Panc1 (cell line): Measurements from ENCODE around the gene UNKL. TPM values are rescaled to one million over a fixed set of nuclear protein-coding genes. Genes with fewer than 3 reads are reported as not detected.

Source experiments
- ATAC-seq: fragments of 200-7000 bp; cut with Tn5 transposase; 2 replicates; pipeline ENCODE4 v1.9.1; 2020; ENCODE audit warnings: mild to moderate bottlenecking, moderate library complexity
- BruUV-seq: library from RNA; stranded (reverse); fragments of 400-500 nt; replicated peaks from 2 replicates; lab custom pipeline; 2021; lab: Mats Ljungman, UMichigan
- CTCF ChIA-PET: fragments of 300-600 bp; sonication (Branson Sonifier 250); formaldehyde crosslinking; loops from one replicate; lab custom pipeline; 2022; ENCODE audit warnings: antibody characterized with exemption; lab: Charles Lee
- POLR2A ChIA-PET: fragments of 300-600 bp; sonication (Branson Sonifier 250); formaldehyde crosslinking; loops from one replicate; lab custom pipeline; 2022; ENCODE audit warnings: antibody characterized with exemption; lab: Charles Lee
- DNase-seq: peaks from one replicate; pipeline ENCODE4 v3.0.0-alpha.2; 2010; ENCODE audit warnings: low read depth, low spot score
- H3K27ac ChIP-seq: 2 replicates; pipeline ENCODE4 v1.5.1; 2011; ENCODE audit warnings: mild to moderate bottlenecking, low read length, inconsistent platforms
- H3K27me3 ChIP-seq: fragments of 200-500 bp; sonication (Bioruptor generic); 2 replicates; pipeline ENCODE4 v1.6.0; 2014; ENCODE audit warnings: low read length, inconsistent platforms; ENCODE audit not compliant: control insufficient read depth, insufficient read depth
- H3K36me3 ChIP-seq: fragments of 200-500 bp; sonication (Bioruptor generic); 2 replicates; pipeline ENCODE4 v1.5.1; 2014; ENCODE audit warnings: inconsistent platforms, mild to moderate bottlenecking, low read length, moderate library complexity; ENCODE audit not compliant: control insufficient read depth, insufficient read depth
- H3K4me1 ChIP-seq: 2 replicates; pipeline ENCODE4 v1.5.1; 2011; ENCODE audit warnings: inconsistent platforms, mild to moderate bottlenecking, low read length, moderate library complexity; ENCODE audit not compliant: control insufficient read depth, insufficient read depth
- H3K4me3 ChIP-seq, 2 experiments: 2 replicates each; pipeline ENCODE4 v1.5.1; 2011 to 2012; ENCODE audit warnings: low read depth in 2 of 2, low read length in 2 of 2, mild to moderate bottlenecking in 2 of 2, inconsistent platforms in 1 of 2, moderate library complexity in 1 of 2
- H3K9me3 ChIP-seq: fragments of 200-500 bp; sonication (Bioruptor generic); 2 replicates; pipeline ENCODE4 v1.5.1; 2014; ENCODE audit warnings: low read depth, mild to moderate bottlenecking, inconsistent platforms, low read length, moderate library complexity; ENCODE audit not compliant: control insufficient read depth, insufficient read depth
- POLR2AphosphoS5 ChIP-seq: IDR thresholded peaks from 2 replicates; pipeline ENCODE4 v1.6.1; 2012; ENCODE audit warnings: mild to moderate bottlenecking, low read depth, low read length, moderate library complexity
- SIN3A ChIP-seq: IDR thresholded peaks from 2 replicates; pipeline ENCODE4 v1.6.1; 2012; ENCODE audit warnings: low read depth, mild to moderate bottlenecking, low read length, moderate library complexity, borderline replicate concordance; ENCODE audit not compliant: insufficient read depth
- TCF7L2 ChIP-seq: IDR thresholded peaks from 2 replicates; pipeline ENCODE4 v1.6.1; 2011; ENCODE audit warnings: mild to moderate bottlenecking, low read depth, low read length, inconsistent platforms
- in situ Hi-C: cut with HindIII; loops from 2 replicates; pipeline ENCODE4 v1.10.0; 2016; ENCODE audit warnings: low sequenced_read_pairs, low pct_unique_long_range_greater_than_20kb
- intact Hi-C: fragments of 100-400 bp; cut with micrococcal nuclease; formaldehyde crosslinking; loops from one replicate; pipeline ENCODE4 v1.10.0; 2022; ENCODE audit not compliant: unreplicated experiment
- total RNA-seq: library from RNA; stranded (reverse); gene quantifications from one replicate; pipeline ENCODE4 v1.2.1, GENCODE V29; 2021; ENCODE audit not compliant: unreplicated experiment
- TF ChIP-seq, protein P1 (sequence below), 2 experiments: IDR thresholded peaks; 2 replicates each; pipeline ENCODE4 v1.6.1; 2011 to 2012; ENCODE audit warnings: low read depth in 2 of 2, control low read depth in 1 of 2, low read length in 1 of 2, mild to moderate bottlenecking in 1 of 2, moderate library complexity in 1 of 2; ENCODE audit not compliant: insufficient read depth in 1 of 2
- TF ChIP-seq, protein P2 (sequence below): fragments of 450-650 bp; IDR thresholded peaks from 2 replicates; pipeline ENCODE4 v1.5.1; 2017; ENCODE audit warnings: mild to moderate bottlenecking

Gene UNKL
- total RNA-seq, 1 experiment from 2014 or later = 26.6 TPM

DNA sequence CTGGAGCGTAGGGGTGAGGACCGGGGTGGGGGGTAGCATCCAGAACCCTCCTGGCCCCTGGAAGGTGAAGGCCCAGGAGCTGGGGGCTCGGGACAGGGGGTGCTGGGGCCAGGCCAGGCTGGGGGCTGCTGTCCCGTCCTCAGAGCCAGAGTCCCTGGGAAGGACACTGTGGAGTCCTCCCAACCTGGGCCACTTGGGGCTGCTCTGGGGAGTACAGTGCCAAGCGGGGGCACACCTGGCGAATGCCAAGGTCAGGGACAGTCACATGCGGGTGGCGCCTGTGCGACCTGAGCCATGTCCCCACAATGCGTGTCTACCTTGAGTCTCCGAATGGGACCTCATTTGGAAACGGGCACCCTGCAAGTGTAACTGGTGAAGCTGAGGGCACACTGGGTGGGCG is 15.1 kb upstream of the UNKL start:
- H3K4me3 ChIP-seq = no peak overlapping the region
- no peak for TF ChIP-seq SIN3A
- TF ChIP-seq TCF7L2 = no peak
- TF ChIP-seq, protein P1, sequence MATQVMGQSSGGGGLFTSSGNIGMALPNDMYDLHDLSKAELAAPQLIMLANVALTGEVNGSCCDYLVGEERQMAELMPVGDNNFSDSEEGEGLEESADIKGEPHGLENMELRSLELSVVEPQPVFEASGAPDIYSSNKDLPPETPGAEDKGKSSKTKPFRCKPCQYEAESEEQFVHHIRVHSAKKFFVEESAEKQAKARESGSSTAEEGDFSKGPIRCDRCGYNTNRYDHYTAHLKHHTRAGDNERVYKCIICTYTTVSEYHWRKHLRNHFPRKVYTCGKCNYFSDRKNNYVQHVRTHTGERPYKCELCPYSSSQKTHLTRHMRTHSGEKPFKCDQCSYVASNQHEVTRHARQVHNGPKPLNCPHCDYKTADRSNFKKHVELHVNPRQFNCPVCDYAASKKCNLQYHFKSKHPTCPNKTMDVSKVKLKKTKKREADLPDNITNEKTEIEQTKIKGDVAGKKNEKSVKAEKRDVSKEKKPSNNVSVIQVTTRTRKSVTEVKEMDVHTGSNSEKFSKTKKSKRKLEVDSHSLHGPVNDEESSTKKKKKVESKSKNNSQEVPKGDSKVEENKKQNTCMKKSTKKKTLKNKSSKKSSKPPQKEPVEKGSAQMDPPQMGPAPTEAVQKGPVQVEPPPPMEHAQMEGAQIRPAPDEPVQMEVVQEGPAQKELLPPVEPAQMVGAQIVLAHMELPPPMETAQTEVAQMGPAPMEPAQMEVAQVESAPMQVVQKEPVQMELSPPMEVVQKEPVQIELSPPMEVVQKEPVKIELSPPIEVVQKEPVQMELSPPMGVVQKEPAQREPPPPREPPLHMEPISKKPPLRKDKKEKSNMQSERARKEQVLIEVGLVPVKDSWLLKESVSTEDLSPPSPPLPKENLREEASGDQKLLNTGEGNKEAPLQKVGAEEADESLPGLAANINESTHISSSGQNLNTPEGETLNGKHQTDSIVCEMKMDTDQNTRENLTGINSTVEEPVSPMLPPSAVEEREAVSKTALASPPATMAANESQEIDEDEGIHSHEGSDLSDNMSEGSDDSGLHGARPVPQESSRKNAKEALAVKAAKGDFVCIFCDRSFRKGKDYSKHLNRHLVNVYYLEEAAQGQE (IDR thresholded peaks at IDR 0.05; ENCODE audit: insufficient read depth in 1 of 2, low read depth in 2 of 2, low read length in 1 of 2) = no peak
- TF ChIP-seq, protein P2, sequence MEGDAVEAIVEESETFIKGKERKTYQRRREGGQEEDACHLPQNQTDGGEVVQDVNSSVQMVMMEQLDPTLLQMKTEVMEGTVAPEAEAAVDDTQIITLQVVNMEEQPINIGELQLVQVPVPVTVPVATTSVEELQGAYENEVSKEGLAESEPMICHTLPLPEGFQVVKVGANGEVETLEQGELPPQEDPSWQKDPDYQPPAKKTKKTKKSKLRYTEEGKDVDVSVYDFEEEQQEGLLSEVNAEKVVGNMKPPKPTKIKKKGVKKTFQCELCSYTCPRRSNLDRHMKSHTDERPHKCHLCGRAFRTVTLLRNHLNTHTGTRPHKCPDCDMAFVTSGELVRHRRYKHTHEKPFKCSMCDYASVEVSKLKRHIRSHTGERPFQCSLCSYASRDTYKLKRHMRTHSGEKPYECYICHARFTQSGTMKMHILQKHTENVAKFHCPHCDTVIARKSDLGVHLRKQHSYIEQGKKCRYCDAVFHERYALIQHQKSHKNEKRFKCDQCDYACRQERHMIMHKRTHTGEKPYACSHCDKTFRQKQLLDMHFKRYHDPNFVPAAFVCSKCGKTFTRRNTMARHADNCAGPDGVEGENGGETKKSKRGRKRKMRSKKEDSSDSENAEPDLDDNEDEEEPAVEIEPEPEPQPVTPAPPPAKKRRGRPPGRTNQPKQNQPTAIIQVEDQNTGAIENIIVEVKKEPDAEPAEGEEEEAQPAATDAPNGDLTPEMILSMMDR = no peak
- TF ChIP-seq POLR2AphosphoS5 = no peak
- no peaks in the 10 kb centered on the region for H3K36me3 ChIP-seq
- no peak for ATAC-seq
- ChIA-PET CTCF (interaction anchor here (0.6 kb wide), 1 partner anchor 62 kb away, joined by 11 read pairs; no protein-coding TSS in a partner anchor), POLR2A (no interaction called here)
- no TSS peak for BruUV-seq
- H3K4me1 ChIP-seq = no peaks in the 10 kb centered on the region
- H3K27ac ChIP-seq = no peak overlapping the region
- in situ Hi-C loops = no loop called here
- H3K27me3 ChIP-seq = no peaks in the 10 kb centered on the region
- no peak for DNase-seq
- intact Hi-C loops = no loop called here
- H3K9me3 ChIP-seq = no peaks in the 10 kb centered on the region

DNA sequence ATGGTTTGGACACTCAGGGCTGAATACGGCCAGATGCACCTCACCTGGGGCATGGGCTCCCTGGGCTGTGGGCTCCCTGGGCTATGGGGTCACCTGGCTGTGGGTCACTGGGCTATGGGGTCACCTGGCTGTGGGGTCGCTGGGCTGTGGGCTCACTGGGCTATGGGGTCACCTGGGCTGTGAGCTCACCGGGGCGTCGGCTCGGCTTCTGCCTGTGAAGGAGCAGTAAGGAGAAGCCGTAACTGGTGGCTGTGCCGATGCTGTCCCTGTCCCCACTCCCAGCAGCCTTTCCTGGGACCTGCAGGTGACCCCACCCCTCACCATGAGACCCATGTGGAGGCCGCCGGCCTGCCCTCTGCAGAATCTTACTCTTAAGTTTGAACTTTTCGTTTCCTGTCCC is 14.5 kb upstream of the UNKL start:
- ChIA-PET POLR2A (no interaction called here), CTCF (no interaction called here)
- intact Hi-C loops = no loop called here
- TF ChIP-seq, protein P1 (IDR thresholded peaks at IDR 0.05; ENCODE audit: insufficient read depth in 1 of 2, low read depth in 2 of 2, low read length in 1 of 2) = no peak
- TF ChIP-seq SIN3A = no peak
- TF ChIP-seq, protein P2 = no peak
- no peak for TF ChIP-seq TCF7L2
- no peak for TF ChIP-seq POLR2AphosphoS5
- no peaks in the 10 kb centered on the region for H3K4me1 ChIP-seq
- no peaks in the 10 kb centered on the region for H3K27me3 ChIP-seq
- no TSS peak for BruUV-seq
- H3K36me3 ChIP-seq = no peaks in the 10 kb centered on the region
- H3K9me3 ChIP-seq = no peaks in the 10 kb centered on the region
- H3K4me3 ChIP-seq = no peak overlapping the region
- ATAC-seq (no peak), DNase-seq (no peak)
- in situ Hi-C loops = no loop called here
- H3K27ac ChIP-seq = no peak overlapping the region
